ENCODE results near the gene PDE3B.

DNA sequence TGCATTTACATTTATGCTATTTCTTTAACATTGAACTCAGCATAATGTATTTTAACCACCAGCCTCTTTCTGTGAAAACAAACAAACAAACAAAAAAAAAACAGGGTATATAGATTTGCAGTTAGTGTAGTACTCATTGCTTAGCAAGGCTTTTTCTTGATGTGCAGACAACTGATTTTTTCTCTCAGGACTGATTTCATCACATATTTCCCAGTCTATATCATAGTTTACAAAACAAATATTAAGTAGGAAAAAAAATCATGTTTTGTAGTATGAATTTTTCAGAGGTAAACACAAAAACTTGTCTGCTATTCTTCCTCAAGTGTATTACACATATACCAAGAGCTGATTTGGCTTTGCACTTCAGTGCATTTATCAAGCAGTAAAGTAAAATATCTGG is 123.0 kb downstream of the PDE3B start:
- no peak for TF ChIP-seq RBFOX2 (IDR thresholded peaks at IDR 0.05; ENCODE audit: low read depth, low read length)
- TF ChIP-seq, protein P1, sequence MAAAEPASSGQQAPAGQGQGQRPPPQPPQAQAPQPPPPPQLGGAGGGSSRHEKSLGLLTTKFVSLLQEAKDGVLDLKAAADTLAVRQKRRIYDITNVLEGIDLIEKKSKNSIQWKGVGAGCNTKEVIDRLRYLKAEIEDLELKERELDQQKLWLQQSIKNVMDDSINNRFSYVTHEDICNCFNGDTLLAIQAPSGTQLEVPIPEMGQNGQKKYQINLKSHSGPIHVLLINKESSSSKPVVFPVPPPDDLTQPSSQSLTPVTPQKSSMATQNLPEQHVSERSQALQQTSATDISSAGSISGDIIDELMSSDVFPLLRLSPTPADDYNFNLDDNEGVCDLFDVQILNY (CRISPR knock-in tag; IDR thresholded peaks at IDR 0.05), result no peak
- TF ChIP-seq RFX1 (IDR thresholded peaks at IDR 0.05), result no peak
- TF ChIP-seq IFI16 (CRISPR knock-in tag; IDR thresholded peaks at IDR 0.05), result no peak
- TF ChIP-seq, protein P2, sequence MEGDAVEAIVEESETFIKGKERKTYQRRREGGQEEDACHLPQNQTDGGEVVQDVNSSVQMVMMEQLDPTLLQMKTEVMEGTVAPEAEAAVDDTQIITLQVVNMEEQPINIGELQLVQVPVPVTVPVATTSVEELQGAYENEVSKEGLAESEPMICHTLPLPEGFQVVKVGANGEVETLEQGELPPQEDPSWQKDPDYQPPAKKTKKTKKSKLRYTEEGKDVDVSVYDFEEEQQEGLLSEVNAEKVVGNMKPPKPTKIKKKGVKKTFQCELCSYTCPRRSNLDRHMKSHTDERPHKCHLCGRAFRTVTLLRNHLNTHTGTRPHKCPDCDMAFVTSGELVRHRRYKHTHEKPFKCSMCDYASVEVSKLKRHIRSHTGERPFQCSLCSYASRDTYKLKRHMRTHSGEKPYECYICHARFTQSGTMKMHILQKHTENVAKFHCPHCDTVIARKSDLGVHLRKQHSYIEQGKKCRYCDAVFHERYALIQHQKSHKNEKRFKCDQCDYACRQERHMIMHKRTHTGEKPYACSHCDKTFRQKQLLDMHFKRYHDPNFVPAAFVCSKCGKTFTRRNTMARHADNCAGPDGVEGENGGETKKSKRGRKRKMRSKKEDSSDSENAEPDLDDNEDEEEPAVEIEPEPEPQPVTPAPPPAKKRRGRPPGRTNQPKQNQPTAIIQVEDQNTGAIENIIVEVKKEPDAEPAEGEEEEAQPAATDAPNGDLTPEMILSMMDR (IDR thresholded peaks at IDR 0.05 in 2 of 3, conservative IDR thresholded peaks at IDR 0.05 in 1 of 3; ENCODE audit: insufficient read depth in 2 of 3, low read depth in 1 of 3, low read length in 3 of 3), result no peak

Measured in K562 (cell line).